HUES48 (cell line): ENCODE measurements around the gene INTS11.

ENCODE experiments used
- H3K27ac ChIP-seq: one replicate; pipeline ENCODE4 v1.7.0; 2013; ENCODE audit warnings: low read depth, low read length, inconsistent platforms
- H3K27me3 ChIP-seq: 2 replicates; pipeline ENCODE4 v1.6.1; 2013; ENCODE audit warnings: mild to moderate bottlenecking, low read length; ENCODE audit not compliant: control insufficient read depth, insufficient read depth
- H3K36me3 ChIP-seq: 2 replicates; pipeline ENCODE4 v1.6.1; 2013; ENCODE audit warnings: low read length; ENCODE audit not compliant: control insufficient read depth, insufficient read depth
- H3K4me1 ChIP-seq: 2 replicates; pipeline ENCODE4 v1.6.1; 2013; ENCODE audit warnings: mild to moderate bottlenecking, low read length; ENCODE audit not compliant: control insufficient read depth, insufficient read depth
- H3K4me3 ChIP-seq: 2 replicates; pipeline ENCODE4 v1.5.1; 2013; ENCODE audit warnings: mild to moderate bottlenecking, low read depth, low read length
- H3K9ac ChIP-seq: 2 replicates; pipeline ENCODE4 v1.6.1; 2013; ENCODE audit warnings: mild to moderate bottlenecking, low read depth, low read length, moderate library complexity
- H3K9me3 ChIP-seq: 2 replicates; pipeline ENCODE4 v1.6.1; 2013; ENCODE audit warnings: low read length; ENCODE audit not compliant: control insufficient read depth, insufficient read depth

INTS11 gene

GRCh38 chr1:1365875-1366698 is 41.6 kb upstream of the INTS11 start:
- H3K4me3 ChIP-seq, result no peak overlapping the region
- no peak overlapping the region for H3K9ac ChIP-seq
- H3K9me3 ChIP-seq, result peaks cover 18% of the 10 kb centered on the region
- no peaks in the 10 kb centered on the region for H3K36me3 ChIP-seq
- no peaks in the 10 kb centered on the region for H3K4me1 ChIP-seq
- no peaks in the 10 kb centered on the region for H3K27me3 ChIP-seq
- no peak overlapping the region for H3K27ac ChIP-seq

GRCh38 chr1:1364266-1364665 is 39.8 kb upstream of the INTS11 start:
- H3K4me1 ChIP-seq, result peaks cover 4% of the 10 kb centered on the region; the same call in 1 of the 2 replicates
- H3K27me3 ChIP-seq, result no peaks in the 10 kb centered on the region
- no peaks in the 10 kb centered on the region for H3K36me3 ChIP-seq
- H3K9ac ChIP-seq, result no peak overlapping the region
- H3K9me3 ChIP-seq, result peaks cover 18% of the 10 kb centered on the region
- H3K4me3 ChIP-seq, result no peak overlapping the region
- H3K27ac ChIP-seq, result no peak overlapping the region

GRCh38 chr1:1361982-1362423 is 37.5 kb upstream of the INTS11 start:
- peaks cover 19% of the 10 kb centered on the region for H3K4me1 ChIP-seq
- H3K36me3 ChIP-seq, result no peaks in the 10 kb centered on the region
- H3K9ac ChIP-seq, result no peak overlapping the region
- H3K9me3 ChIP-seq, result peaks cover 13% of the 10 kb centered on the region; the same call in 1 of the 2 replicates
- H3K27ac ChIP-seq, result peak overlapping the region; percentile 38
- H3K4me3 ChIP-seq, result no peak overlapping the region
- no peaks in the 10 kb centered on the region for H3K27me3 ChIP-seq

- H3K27me3 ChIP-seq, result no peaks in the 10 kb centered on the region
- H3K9me3 ChIP-seq, result peaks cover 7% of the 10 kb centered on the region; the same call in 1 of the 2 replicates
- peaks cover 19% of the 10 kb centered on the region for H3K4me1 ChIP-seq
- no peak overlapping the region for H3K9ac ChIP-seq
- peak overlapping the region; percentile 38 for H3K27ac ChIP-seq
- no peaks in the 10 kb centered on the region for H3K36me3 ChIP-seq
- no peak overlapping the region for H3K4me3 ChIP-seq
These were observed 36.9 kb upstream of the INTS11 start for GRCh38 chr1:1361233-1361981.

GRCh38 chr1:1360506-1361169 is 36.2 kb upstream of the INTS11 start:
- H3K27ac ChIP-seq, result peak overlapping the region; percentile 29
- H3K27me3 ChIP-seq, result no peaks in the 10 kb centered on the region
- no peaks in the 10 kb centered on the region for H3K36me3 ChIP-seq
- no peak overlapping the region for H3K4me3 ChIP-seq
- no peak overlapping the region for H3K9ac ChIP-seq
- no peaks in the 10 kb centered on the region for H3K9me3 ChIP-seq
- H3K4me1 ChIP-seq, result peaks cover 19% of the 10 kb centered on the region

- no peaks in the 10 kb centered on the region for H3K9me3 ChIP-seq
- peaks cover 6% of the 10 kb centered on the region for H3K27me3 ChIP-seq
- H3K4me3 ChIP-seq, result no peak overlapping the region
- H3K4me1 ChIP-seq, result peaks cover 19% of the 10 kb centered on the region
- peak overlapping the region; percentile 59 for H3K27ac ChIP-seq
- no peaks in the 10 kb centered on the region for H3K36me3 ChIP-seq
- no peak overlapping the region for H3K9ac ChIP-seq
These were observed 35.4 kb upstream of the INTS11 start for GRCh38 chr1:1359664-1360468.

- H3K27ac ChIP-seq, result peak overlapping the region; percentile 59
- H3K4me3 ChIP-seq, result no peak overlapping the region
- H3K4me1 ChIP-seq, result peaks cover 19% of the 10 kb centered on the region
- peaks cover 12% of the 10 kb centered on the region for H3K27me3 ChIP-seq
- no peaks in the 10 kb centered on the region for H3K9me3 ChIP-seq
- no peak overlapping the region for H3K9ac ChIP-seq
- H3K36me3 ChIP-seq, result no peaks in the 10 kb centered on the region
These were observed 34.8 kb upstream of the INTS11 start for GRCh38 chr1:1359308-1359663.

- no peaks in the 10 kb centered on the region for H3K9me3 ChIP-seq
- peaks cover 16% of the 10 kb centered on the region for H3K27me3 ChIP-seq
- peaks cover 19% of the 10 kb centered on the region for H3K4me1 ChIP-seq
- H3K27ac ChIP-seq, result peak within 1 kb of the TSS; percentile 59
- H3K9ac ChIP-seq, result no peak within 1 kb of the TSS
- H3K4me3 ChIP-seq, result peak within 1 kb of the TSS; percentile 5; the same call in 1 of the 2 replicates
- no peaks in the 10 kb centered on the region for H3K36me3 ChIP-seq
These were observed 34.2 kb upstream of the INTS11 start, which contains the start of gene MXRA8 for GRCh38 chr1:1358433-1359271. MXRA8 (minus strand) TSS chr1:1358555; CDS start chr1:1358504, 51 bp downstream.

- H3K9ac ChIP-seq, result no peak overlapping the region
- peak overlapping the region; percentile 5; the same call in 1 of the 2 replicates for H3K4me3 ChIP-seq
- peaks cover 26% of the 10 kb centered on the region for H3K4me1 ChIP-seq
- H3K27ac ChIP-seq, result peak overlapping the region; percentile 59
- H3K27me3 ChIP-seq, result peaks cover 16% of the 10 kb centered on the region
- H3K9me3 ChIP-seq, result no peaks in the 10 kb centered on the region
- no peaks in the 10 kb centered on the region for H3K36me3 ChIP-seq
These were observed 33.5 kb upstream of the INTS11 start for GRCh38 chr1:1357871-1358432.
